Spinal cord (tissue), 10 donors: ENCODE results near the gene SPO11. TPM values are rescaled to one million over a fixed set of nuclear protein-coding genes. Genes with fewer than 3 reads are reported as not detected.

Source experiments
- DNase-seq, 6 donors: peaks; one replicate each; pipeline versions ENCODE4 v3.0.0 to v3.0.0-alpha.2; 2013 to 2015; ENCODE audit warnings: low spot score in 6 of 6, low read depth in 4 of 6
- H3K27ac ChIP-seq: one replicate; pipeline ENCODE4 v1.5.1; 2013; ENCODE audit warnings: low read depth, low read length, control low read depth
- H3K27me3 ChIP-seq: one replicate; pipeline ENCODE4 v1.6.1; 2013; ENCODE audit warnings: low read length; ENCODE audit not compliant: control insufficient read depth, insufficient read depth
- H3K36me3 ChIP-seq: one replicate; pipeline ENCODE4 v1.6.1; 2013; ENCODE audit warnings: low read length; ENCODE audit not compliant: control insufficient read depth, insufficient read depth
- H3K4me1 ChIP-seq: one replicate; pipeline ENCODE4 v1.6.1; 2013; ENCODE audit warnings: low read length; ENCODE audit not compliant: control insufficient read depth, insufficient read depth
- H3K4me3 ChIP-seq: one replicate; pipeline ENCODE4 v1.5.1; 2013; ENCODE audit warnings: low read depth, low read length, control low read depth
- H3K9me3 ChIP-seq: one replicate; pipeline ENCODE4 v1.6.1; 2013; ENCODE audit warnings: low read length; ENCODE audit not compliant: control insufficient read depth, insufficient read depth
- WGBS: methylation state at CpG from one replicate; pipeline ENCODE4 v1.1.5; 2013; ENCODE audit warnings: missing lambda C conversion rate; ENCODE audit not compliant: insufficient coverage; 5-methylcytosine and 5-hydroxymethylcytosine counted together
- polyA plus RNA-seq, 2 donors: library from polyadenylated mRNA; unstranded; fragments of 120-200 nt; gene quantifications; one replicate each; pipeline ENCODE4 v1.2.1, GENCODE V29; 2013; ENCODE audit not compliant: insufficient read length in 2 of 2
- total RNA-seq, 2 donors: library from RNA; depleted of rRNA in 1 of 2; stranded (reverse); fragments of 120-200 nt in 1 of 2; fragments of >200 nt in 1 of 2; gene quantifications; one replicate each; pipeline versions ENCODE4 v1.2.3 to v1.2.4, GENCODE V29; 2013 to 2014
- donor health status: healthy.

The SPO11 gene
- total and polyA plus RNA-seq, 4 donors = not detected

GRCh38 chr20:57386762-57387161 lies 57.2 kb downstream of the SPO11 start:
- Histone ChIP-seq H3K36me3 (peaks cover 21% of the 10 kb centered on the region), H3K4me1 (peaks cover 19% of the 10 kb centered on the region), H3K4me3 (no peak overlapping the region), H3K9me3 (no peaks in the 10 kb centered on the region), H3K27me3 (peaks cover 11% of the 10 kb centered on the region), H3K27ac (no peak overlapping the region)
- WGBS = 83% methylated on average over 4 of the region's 4 CpGs
- DNase-seq = no peak

GRCh38 chr20:57387463-57387862 lies 57.9 kb downstream of the SPO11 start:
- 91% methylated on average over 7 of the region's 8 CpGs for WGBS
- Histone ChIP-seq H3K27ac (no peak overlapping the region), H3K4me3 (no peak overlapping the region), H3K27me3 (peaks cover 11% of the 10 kb centered on the region), H3K4me1 (peaks cover 25% of the 10 kb centered on the region), H3K9me3 (no peaks in the 10 kb centered on the region), H3K36me3 (peaks cover 23% of the 10 kb centered on the region)
- DNase-seq = no peak

GRCh38 chr20:57387945-57388371 lies 58.4 kb downstream of the SPO11 start:
- 75% methylated on average over 4 of the region's 7 CpGs for WGBS
- Histone ChIP-seq H3K4me1 (peaks cover 30% of the 10 kb centered on the region), H3K27me3 (peaks cover 11% of the 10 kb centered on the region), H3K4me3 (no peak overlapping the region), H3K36me3 (peaks cover 27% of the 10 kb centered on the region), H3K9me3 (no peaks in the 10 kb centered on the region), H3K27ac (no peak overlapping the region)
- peak in 1 of 6 donors; percentile 38 for DNase-seq

DNA sequence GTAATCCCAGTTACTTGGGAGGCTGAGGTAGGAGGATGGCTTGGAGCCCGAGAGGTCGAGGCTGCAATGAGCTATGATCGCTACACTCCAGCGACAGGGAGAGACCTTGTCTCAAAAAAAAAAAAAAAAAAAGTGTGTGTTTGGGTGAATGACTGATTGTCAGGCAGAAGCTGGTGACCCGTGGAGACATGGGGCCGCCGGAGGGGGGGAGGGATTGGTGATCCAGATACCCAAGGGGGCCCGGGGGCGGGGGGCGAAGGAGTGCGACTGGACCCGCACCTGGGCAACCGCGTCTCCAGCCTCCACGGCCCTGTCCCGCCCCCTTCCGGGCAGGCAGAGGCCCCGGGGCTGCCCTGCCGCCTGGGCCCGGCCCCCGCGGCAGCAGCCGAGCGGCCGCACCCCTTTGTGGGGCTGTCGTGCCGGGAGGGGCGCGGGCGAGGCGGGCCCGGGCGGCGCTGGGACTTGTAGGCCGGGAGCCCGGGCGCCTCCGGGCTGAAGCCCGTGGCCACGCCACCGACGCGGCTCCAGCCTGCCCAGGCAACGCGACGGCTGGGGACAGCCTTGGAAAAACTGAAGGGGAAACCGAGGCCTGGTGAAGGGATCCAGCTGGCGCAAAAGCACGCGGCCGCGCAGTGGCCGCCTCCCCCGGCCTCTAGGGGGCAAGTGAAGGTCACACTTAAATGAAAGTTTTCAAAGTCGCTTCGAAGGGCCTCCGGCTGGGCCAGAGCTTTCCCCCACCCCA lies 59.5 kb downstream of the SPO11 start:
- Histone ChIP-seq H3K4me3 (peak overlapping the region; percentile 1), H3K4me1 (peaks cover 42% of the 10 kb centered on the region), H3K9me3 (no peaks in the 10 kb centered on the region), H3K27ac (no peak overlapping the region), H3K27me3 (peaks cover 11% of the 10 kb centered on the region), H3K36me3 (peaks cover 35% of the 10 kb centered on the region)
- DNase-seq = peak in 2 of 6 donors; percentile 33 to 75
- 6% methylated on average over 56 of the region's 57 CpGs for WGBS

GRCh38 chr20:57389695-57390603 lies 60.3 kb downstream of the SPO11 start:
- Histone ChIP-seq H3K27ac (no peak overlapping the region), H3K4me3 (peak overlapping the region; percentile 1), H3K36me3 (peaks cover 38% of the 10 kb centered on the region), H3K4me1 (peaks cover 50% of the 10 kb centered on the region), H3K27me3 (peaks cover 11% of the 10 kb centered on the region), H3K9me3 (no peaks in the 10 kb centered on the region)
- no peak for DNase-seq
- WGBS = 39% methylated on average over 41 of the region's 52 CpGs

GRCh38 chr20:57390604-57391438 lies 61.2 kb downstream of the SPO11 start, which contains the start of gene RBM38:
Gene RBM38 (plus strand): TSS chr20:57391396. CDS start chr20:57391582, 186 bp downstream.
- peak in 5 of 6 donors; percentile 29 to 92 (median 65) for DNase-seq
- Histone ChIP-seq H3K27ac (no peak within 1 kb of the TSS), H3K4me3 (peak within 1 kb of the TSS; percentile 48), H3K4me1 (peaks cover 59% of the 10 kb centered on the region), H3K27me3 (peaks cover 11% of the 10 kb centered on the region), H3K9me3 (no peaks in the 10 kb centered on the region), H3K36me3 (peaks cover 34% of the 10 kb centered on the region)
- 15% methylated on average over 68 of the region's 78 CpGs for WGBS

DNA sequence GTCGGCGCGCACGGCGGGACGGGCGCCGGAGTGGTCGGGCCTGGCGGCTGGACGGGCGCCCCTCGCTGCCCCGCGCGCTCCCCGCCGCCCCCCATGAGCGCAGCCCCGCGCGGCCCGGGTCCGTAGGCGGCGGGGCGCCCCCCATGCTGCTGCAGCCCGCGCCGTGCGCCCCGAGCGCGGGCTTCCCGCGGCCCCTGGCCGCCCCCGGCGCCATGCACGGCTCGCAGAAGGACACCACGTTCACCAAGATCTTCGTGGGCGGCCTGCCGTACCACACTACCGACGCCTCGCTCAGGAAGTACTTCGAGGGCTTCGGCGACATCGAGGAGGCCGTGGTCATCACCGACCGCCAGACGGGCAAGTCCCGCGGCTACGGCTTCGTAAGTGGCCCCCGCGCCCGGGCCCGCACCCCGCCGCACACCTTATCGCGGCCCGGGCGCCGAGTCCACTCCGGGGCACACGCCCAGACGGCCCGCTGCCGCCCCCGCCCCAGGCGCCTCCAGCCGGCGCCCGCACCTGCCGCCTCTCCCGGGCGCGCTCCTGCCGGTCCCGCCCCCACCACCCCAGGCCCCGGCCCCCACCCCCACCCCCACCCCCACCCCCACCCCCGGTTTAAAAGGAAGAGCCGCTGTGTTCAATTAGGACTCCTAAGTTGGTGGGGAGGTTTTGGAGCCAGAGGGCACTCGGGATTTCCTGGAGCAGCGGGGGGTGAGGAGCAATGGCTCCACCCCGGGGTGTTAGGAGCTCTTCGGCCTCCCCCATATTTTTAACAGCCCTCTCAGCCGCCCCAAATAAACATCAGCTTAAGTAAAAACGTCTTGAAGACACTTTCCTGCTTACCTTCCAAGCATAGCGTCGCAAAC lies 62.1 kb downstream of the SPO11 start:
- Histone ChIP-seq H3K27ac (no peak overlapping the region), H3K4me1 (peaks cover 67% of the 10 kb centered on the region), H3K27me3 (peaks cover 11% of the 10 kb centered on the region), H3K36me3 (peaks cover 38% of the 10 kb centered on the region), H3K9me3 (no peaks in the 10 kb centered on the region), H3K4me3 (peak overlapping the region; percentile 48)
- peak in 2 of 6 donors; percentile 20 to 41 for DNase-seq
- 3% methylated on average over 84 of the region's 98 CpGs for WGBS

DNA sequence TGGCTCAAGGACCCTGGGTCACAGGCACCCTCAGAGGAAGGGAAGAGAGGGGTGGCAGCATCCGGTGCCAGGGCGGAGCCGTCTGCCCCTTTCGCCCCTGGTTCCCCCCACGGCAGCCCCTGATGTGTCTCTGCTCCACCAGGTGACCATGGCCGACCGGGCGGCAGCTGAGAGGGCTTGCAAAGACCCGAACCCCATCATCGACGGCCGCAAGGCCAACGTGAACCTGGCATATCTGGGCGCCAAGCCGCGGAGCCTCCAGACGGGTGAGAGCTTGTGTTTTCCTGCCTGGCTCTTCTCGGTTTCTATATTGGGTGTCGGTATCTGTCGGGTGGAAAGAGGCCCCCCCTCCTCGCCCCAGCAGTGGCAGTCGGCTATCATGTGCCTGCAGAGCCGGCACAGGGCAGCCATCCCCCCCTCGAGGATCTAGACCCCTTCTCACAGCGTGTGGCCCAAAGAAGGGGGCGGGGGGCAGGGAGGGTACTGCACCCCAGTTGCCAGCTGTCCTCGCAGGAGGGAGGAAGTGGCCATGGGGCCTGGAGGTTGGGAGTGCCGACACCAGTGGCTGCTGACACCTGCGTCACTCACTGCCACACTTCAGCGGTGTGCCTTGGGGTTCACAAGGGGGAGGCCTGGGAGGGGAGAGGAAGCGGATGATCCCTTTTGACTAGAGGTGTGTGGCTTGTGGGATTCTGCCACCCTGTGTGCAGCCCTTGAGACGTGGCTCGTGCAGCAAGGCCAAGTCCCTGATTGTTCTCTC lies 63.1 kb downstream of the SPO11 start:
- Histone ChIP-seq H3K4me1 (peaks cover 78% of the 10 kb centered on the region), H3K36me3 (peaks cover 48% of the 10 kb centered on the region), H3K27me3 (peaks cover 11% of the 10 kb centered on the region), H3K9me3 (no peaks in the 10 kb centered on the region), H3K27ac (no peak overlapping the region), H3K4me3 (peak overlapping the region; percentile 24)
- WGBS = 71% methylated on average over 24 of the region's 33 CpGs
- no peak for DNase-seq
